Activated CD8-positive, alpha-beta memory T cell treated with anti-CD3 and anti-CD28 coated beads, Interleukin-2, amount 10 ng/mL, durations not matched to agents 7 days and 5 days (primary cell): ENCODE measurements around the gene CWC22. TPM values are rescaled to one million over a fixed set of nuclear protein-coding genes. Genes with fewer than 3 reads are reported as not detected.

Source experiments
- ATAC-seq: fragments of 150-1000 bp; cut with Tn5 transposase; one replicate; pipeline ENCODE4 v1.10.0; 2021; ENCODE audit warnings: moderate library complexity
- CTCF ChIA-PET: fragments of 350-600 bp; sonication (Branson Sonifier 250); formaldehyde crosslinking; loops from one replicate; lab custom pipeline; 2021; ENCODE audit warnings: antibody characterized with exemption; lab: Charles Lee
- DNase-seq: peaks from one replicate; pipeline ENCODE4 v3.0.0-alpha.2; 2020
- H3K27ac Mint-ChIP-seq: one replicate; pipeline ENCODE4 v1.8.0; 2021; ENCODE audit warnings: mild to moderate bottlenecking, mixed read lengths
- H3K27me3 Mint-ChIP-seq: one replicate; pipeline ENCODE4 v1.8.0; 2021; ENCODE audit warnings: mixed read lengths
- H3K36me3 Mint-ChIP-seq: one replicate; pipeline ENCODE4 v1.8.0; 2021; ENCODE audit warnings: mild to moderate bottlenecking, mixed read lengths
- H3K4me1 Mint-ChIP-seq: one replicate; pipeline ENCODE4 v1.8.0; 2021; ENCODE audit warnings: mixed read lengths
- H3K4me3 Mint-ChIP-seq: one replicate; pipeline ENCODE4 v1.8.0; 2021; ENCODE audit warnings: mild to moderate bottlenecking, moderate library complexity, mixed read lengths
- H3K9me3 Mint-ChIP-seq: one replicate; pipeline ENCODE4 v1.8.0; 2022; ENCODE audit warnings: low read depth, mixed read lengths
- total RNA-seq, 2 experiments: library from RNA; stranded (reverse); gene quantifications; one replicate each; pipeline ENCODE4 v1.2.3, GENCODE V29; 2021

Gene CWC22
- total RNA-seq, 2 experiments from 2014 or later, result 18.2 to 24.0 TPM

DNA sequence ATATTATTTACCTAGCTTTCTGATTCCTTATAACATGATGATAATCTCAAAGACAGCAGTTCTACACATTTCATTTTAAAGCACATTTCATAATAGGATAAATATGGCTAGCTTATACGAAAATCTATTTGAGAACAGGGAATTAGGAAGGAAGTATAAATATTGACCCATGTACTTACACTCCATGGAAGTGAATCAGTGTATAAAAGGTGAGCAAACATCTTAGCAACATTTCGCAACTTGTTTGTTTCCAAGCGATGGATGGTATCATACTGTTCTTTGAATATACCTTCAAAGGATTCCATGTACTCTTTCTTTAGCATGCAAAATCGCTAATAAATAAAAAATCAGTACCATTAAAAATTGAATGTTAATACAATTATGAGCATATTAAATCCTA lies 53.1 kb downstream of the CWC22 start:
- Mint-ChIP-seq H3K27ac (no peak overlapping the region), H3K4me3 (no peak overlapping the region), H3K27me3 (no peaks in the 10 kb centered on the region), H3K4me1 (no peaks in the 10 kb centered on the region), H3K36me3 (peaks cover 36% of the 10 kb centered on the region), H3K9me3 (no peaks in the 10 kb centered on the region)
- CTCF ChIA-PET, result no interaction called here
- ATAC-seq, result no peak
- no peak for DNase-seq

DNA sequence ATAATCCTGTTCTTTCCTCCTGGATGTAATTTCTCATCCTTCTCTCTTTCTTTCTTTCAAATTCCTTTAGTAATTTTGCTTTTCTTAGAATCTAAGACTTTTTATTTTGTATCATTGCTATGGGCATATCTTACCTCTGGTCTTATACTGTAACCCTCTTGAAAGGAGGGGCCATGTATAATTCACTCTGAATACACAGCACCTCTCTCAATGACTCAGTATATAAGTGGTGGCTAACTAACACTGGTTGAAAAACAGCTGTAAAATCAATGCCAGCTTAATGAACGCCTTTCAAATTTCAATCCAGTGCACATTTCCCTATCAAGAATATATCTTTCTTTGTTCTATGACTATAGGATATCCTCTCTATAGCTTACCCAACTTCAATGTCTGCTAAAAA lies 53.7 kb downstream of the CWC22 start:
- CTCF ChIA-PET, result no interaction called here
- ATAC-seq (no peak), DNase-seq (no peak)
- no peaks in the 10 kb centered on the region for H3K9me3 Mint-ChIP-seq
- H3K4me3 Mint-ChIP-seq, result no peak overlapping the region
- H3K27ac Mint-ChIP-seq, result no peak overlapping the region
- H3K4me1 Mint-ChIP-seq, result no peaks in the 10 kb centered on the region
- H3K27me3 Mint-ChIP-seq, result no peaks in the 10 kb centered on the region
- H3K36me3 Mint-ChIP-seq, result peaks cover 40% of the 10 kb centered on the region

DNA sequence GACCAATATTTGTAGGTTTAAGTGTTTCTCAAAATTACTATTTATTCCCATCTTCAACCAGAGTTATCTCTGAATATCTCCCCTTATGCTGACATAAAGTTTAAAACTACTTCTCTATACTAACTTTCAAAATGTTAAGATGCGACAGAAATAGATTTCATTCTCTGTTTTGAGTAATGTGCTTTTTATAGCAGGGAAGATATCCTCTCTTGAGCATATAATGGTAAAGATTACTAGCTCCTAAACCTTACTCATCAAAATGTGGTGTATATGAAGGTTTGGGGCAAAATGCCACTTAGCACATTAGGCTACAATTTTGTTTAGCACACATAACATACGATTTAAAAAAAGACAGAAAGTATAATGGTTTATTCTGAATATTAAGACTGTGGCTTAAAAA lies 54.4 kb downstream of the CWC22 start:
- Mint-ChIP-seq H3K27ac (no peak overlapping the region), H3K27me3 (no peaks in the 10 kb centered on the region), H3K4me3 (no peak overlapping the region), H3K4me1 (no peaks in the 10 kb centered on the region), H3K36me3 (peaks cover 41% of the 10 kb centered on the region), H3K9me3 (no peaks in the 10 kb centered on the region)
- ATAC-seq (no peak), DNase-seq (no peak)
- CTCF ChIA-PET, result no interaction called here

DNA sequence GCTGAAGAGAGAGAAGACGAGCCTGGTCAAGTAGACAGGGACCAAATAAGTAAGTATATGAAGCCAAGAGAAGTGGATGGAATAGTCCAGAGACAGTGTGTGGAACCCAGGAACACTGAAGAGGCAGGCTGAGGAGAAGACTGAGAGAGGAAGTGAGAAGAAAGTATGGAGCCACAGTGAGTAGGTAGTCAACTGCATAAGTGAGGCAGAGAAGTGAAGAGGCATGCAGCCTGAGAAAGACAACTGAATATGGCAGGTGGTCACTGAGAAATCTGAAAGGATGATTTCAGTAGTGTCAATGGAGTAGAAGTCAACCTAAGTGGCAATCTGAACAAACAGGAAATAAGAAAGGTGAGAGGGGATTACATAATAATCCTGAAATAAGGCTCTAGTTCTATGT lies 55.4 kb downstream of the CWC22 start:
- CTCF ChIA-PET, result no interaction called here
- Mint-ChIP-seq H3K27me3 (no peaks in the 10 kb centered on the region), H3K4me1 (no peaks in the 10 kb centered on the region), H3K9me3 (no peaks in the 10 kb centered on the region), H3K36me3 (peaks cover 42% of the 10 kb centered on the region), H3K27ac (no peak overlapping the region), H3K4me3 (no peak overlapping the region)
- ATAC-seq, result no peak
- no peak for DNase-seq

DNA sequence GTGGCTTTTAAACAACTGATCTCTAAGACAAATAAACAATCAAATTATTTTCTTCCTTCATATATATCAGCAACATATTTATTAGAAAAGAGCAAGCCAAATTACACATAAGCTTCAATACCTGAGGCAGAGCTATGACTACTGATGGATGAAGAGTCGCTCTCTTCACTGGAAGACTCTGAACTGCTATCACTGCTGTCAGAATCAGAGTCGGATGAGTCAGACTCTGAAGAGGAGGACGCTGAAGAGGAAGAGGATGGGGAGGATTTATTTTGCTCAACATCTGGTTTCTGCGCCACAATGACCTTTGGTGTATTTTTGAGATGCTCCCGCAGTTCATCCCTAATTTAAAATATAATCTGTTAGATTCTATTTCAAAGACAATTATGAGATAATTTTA lies 56.7 kb downstream of the CWC22 start:
- Mint-ChIP-seq H3K27me3 (no peaks in the 10 kb centered on the region), H3K4me3 (no peak overlapping the region), H3K36me3 (peaks cover 45% of the 10 kb centered on the region), H3K9me3 (no peaks in the 10 kb centered on the region), H3K27ac (no peak overlapping the region), H3K4me1 (no peaks in the 10 kb centered on the region)
- ATAC-seq, result no peak
- DNase-seq, result no peak
- CTCF ChIA-PET, result no interaction called here

DNA sequence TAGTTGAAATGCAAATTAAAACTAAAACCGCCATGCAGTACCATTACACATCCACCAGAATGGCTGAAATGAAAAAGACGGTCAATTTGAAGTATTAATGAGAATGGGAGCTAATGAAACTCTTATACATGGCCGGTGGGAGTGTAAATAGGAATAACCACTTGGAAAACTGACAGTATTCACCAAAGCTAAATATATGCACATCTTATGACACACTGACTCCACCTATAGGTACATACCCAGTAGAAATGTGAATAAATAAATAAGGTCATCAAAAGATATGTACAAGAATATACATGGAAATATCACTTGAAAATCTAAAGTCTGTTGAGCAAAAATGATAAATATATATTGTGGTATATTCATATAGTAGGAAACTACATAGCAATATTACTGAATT lies 57.7 kb downstream of the CWC22 start:
- DNase-seq, result no peak
- Mint-ChIP-seq H3K4me3 (no peak overlapping the region), H3K4me1 (no peaks in the 10 kb centered on the region), H3K36me3 (peaks cover 48% of the 10 kb centered on the region), H3K27me3 (no peaks in the 10 kb centered on the region), H3K27ac (no peak overlapping the region), H3K9me3 (no peaks in the 10 kb centered on the region)
- CTCF ChIA-PET, result no interaction called here
- ATAC-seq, result no peak

DNA sequence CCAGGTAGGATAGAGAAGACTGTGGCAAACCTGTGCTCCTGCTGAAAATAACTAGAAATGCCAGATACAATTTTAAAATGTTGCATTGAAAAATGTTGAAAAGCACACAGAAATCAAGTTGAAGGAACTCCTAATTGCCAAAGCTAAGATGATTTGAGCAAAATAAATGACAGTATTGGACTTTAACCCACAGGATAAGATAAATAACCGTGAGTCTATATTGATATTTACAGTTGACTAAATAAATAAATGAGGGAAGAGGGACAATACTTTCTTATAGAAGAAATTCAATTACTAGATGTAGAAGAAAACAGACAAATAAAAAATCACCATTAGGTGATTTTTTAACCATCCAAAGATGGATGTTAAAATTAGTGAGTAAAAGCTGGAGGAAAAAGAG lies 59.0 kb downstream of the CWC22 start:
- Mint-ChIP-seq H3K27me3 (no peaks in the 10 kb centered on the region), H3K27ac (no peak overlapping the region), H3K4me3 (no peak overlapping the region), H3K4me1 (no peaks in the 10 kb centered on the region), H3K36me3 (peaks cover 48% of the 10 kb centered on the region), H3K9me3 (no peaks in the 10 kb centered on the region)
- no peak for ATAC-seq
- CTCF ChIA-PET, result no interaction called here
- no peak for DNase-seq

DNA sequence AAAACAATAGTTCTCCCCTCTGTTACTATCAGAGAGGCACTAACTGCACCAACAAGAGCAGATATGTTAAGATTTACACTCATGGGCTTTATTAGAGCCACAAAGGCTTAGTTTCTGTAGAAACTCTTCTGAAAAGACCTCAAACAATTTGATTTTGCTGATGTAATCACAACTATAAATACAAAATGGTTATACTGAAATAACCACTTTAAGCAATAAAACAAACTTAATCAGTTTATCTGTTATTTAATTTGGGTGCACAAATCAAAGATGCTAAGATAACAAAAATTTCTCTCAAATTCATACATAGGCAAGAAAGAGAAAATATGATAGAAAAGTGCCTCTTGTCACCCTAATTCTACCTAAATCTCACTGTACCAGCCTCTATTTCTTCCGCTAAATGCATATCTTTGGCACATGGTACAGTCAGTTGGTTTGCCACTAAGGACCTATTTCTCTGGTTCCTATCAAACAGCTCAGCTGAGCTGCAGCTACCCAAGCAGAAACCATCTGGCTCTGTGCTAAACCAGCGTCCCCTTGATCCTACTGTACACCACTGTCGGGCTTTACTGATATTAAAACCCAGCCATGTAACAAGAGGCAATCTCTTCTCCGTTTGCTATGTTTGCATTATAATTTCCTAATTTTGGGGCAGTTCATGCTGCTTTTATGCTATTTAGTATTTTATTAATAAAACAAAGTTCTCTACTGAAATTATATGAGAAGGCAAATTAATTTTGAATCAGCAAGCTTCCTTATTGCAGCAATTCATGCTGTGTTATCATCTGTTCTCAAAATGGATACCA lies 60.1 kb downstream of the CWC22 start:
- no peak overlapping the region for H3K4me3 Mint-ChIP-seq
- no peaks in the 10 kb centered on the region for H3K4me1 Mint-ChIP-seq
- no peaks in the 10 kb centered on the region for H3K9me3 Mint-ChIP-seq
- ATAC-seq (no peak), DNase-seq (no peak)
- CTCF ChIA-PET, result no interaction called here
- H3K36me3 Mint-ChIP-seq, result peaks cover 43% of the 10 kb centered on the region
- no peak overlapping the region for H3K27ac Mint-ChIP-seq
- H3K27me3 Mint-ChIP-seq, result no peaks in the 10 kb centered on the region

DNA sequence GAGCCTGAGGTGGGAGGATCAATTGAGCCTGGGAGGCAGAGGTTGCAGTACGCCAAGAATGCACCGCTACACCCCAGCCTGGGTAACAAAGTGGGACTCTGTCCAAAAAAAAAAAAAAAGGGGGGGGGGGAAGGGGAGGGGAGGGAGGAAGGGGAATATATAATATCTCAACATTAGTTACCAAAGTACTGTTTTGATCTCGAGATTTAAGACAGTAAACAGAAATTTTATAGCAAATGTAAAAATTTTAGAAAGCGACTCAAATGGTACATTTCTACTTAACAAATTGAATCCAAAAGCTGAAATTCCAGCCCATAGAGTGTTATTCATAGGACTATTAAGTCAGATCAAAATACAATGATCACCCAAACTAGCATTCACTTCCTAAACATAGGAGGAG lies 60.8 kb downstream of the CWC22 start:
- ATAC-seq, result no peak
- CTCF ChIA-PET, result no interaction called here
- no peaks in the 10 kb centered on the region for H3K9me3 Mint-ChIP-seq

DNA sequence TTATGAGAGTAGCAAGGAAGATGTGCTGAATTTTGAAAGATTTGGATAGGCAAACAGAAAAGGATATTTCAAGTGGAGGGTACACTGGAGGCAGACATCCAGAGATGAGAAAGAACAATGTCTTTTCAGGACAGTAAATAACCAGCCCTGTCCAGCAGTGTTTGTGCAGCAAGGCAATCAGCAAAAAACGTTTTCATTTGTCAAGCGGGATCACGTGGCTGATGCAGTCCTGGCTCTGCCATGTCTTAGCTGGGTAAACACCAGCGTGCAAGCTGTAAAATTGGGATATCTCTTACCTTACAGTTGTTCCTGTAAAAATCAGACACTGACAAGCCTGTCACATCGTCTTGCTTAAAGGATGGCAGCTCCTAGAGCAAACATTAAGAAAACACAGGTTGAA lies 67.8 kb downstream of the CWC22 start:
- no peaks in the 10 kb centered on the region for H3K27me3 Mint-ChIP-seq
- no peak overlapping the region for H3K4me3 Mint-ChIP-seq
- ATAC-seq (no peak), DNase-seq (no peak)
- H3K4me1 Mint-ChIP-seq, result no peaks in the 10 kb centered on the region
- peaks cover 5% of the 10 kb centered on the region for H3K36me3 Mint-ChIP-seq
- CTCF ChIA-PET, result no interaction called here
- H3K9me3 Mint-ChIP-seq, result no peaks in the 10 kb centered on the region
- no peak overlapping the region for H3K27ac Mint-ChIP-seq

More for the DNA sequence above, 60.8 kb downstream of the CWC22 start:
- H3K4me1 Mint-ChIP-seq, result no peaks in the 10 kb centered on the region
- H3K27ac Mint-ChIP-seq, result no peak overlapping the region
- no peaks in the 10 kb centered on the region for H3K27me3 Mint-ChIP-seq
- H3K4me3 Mint-ChIP-seq, result no peak overlapping the region
- peaks cover 38% of the 10 kb centered on the region for H3K36me3 Mint-ChIP-seq
- no peak for DNase-seq

DNA sequence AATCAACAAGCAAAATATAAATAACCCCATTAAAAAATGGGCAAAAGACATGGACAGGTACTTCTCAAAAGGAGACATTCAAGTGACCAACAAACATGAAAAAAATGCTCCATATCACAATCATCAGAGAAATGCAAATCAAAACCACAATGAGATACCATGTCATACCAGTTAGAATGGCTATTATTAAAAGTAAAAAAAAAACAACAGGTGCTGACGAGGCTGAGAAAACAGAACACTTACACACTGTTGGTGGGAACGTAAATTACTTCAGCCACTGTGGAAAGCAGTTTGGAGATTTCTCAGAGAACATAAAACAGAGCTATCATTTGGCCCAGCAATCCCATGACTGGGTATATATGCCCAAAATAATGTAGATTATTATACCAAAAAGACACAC lies 69.1 kb downstream of the CWC22 start:
- no peaks in the 10 kb centered on the region for H3K9me3 Mint-ChIP-seq
- DNase-seq, result no peak
- H3K4me1 Mint-ChIP-seq, result no peaks in the 10 kb centered on the region
- no peaks in the 10 kb centered on the region for H3K27me3 Mint-ChIP-seq
- H3K4me3 Mint-ChIP-seq, result no peak overlapping the region
- ATAC-seq, result no peak
- H3K36me3 Mint-ChIP-seq, result no peaks in the 10 kb centered on the region
- CTCF ChIA-PET, result no interaction called here
- no peak overlapping the region for H3K27ac Mint-ChIP-seq

DNA sequence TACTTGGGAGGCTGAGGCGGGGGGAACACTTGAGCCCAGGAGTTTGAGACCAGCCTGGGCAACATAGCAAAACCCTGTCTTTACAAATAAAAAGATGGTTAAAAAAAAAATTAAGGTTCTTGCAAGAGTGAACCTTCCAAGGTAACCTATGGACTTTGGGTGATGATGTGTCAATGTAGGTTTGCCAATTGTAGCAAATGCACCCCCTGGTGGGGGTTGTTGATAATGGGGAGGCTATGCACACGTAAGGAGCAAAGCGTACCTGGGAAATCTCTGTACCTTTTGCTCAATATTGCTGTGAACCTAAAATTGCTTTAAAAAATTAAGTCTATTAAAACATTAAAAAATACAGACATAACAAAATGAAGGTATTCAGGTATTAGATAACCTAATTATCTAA lies 70.4 kb downstream of the CWC22 start:
- no peaks in the 10 kb centered on the region for H3K9me3 Mint-ChIP-seq
- no peak overlapping the region for H3K4me3 Mint-ChIP-seq
- H3K36me3 Mint-ChIP-seq, result no peaks in the 10 kb centered on the region
- ATAC-seq (peak; percentile 42), DNase-seq (peak; percentile 43)
- CTCF ChIA-PET, result interaction anchor here (1.6 kb wide), 1 partner anchor 14 kb away, joined by 5 read pairs; no protein-coding TSS in a partner anchor
- no peak overlapping the region for H3K27ac Mint-ChIP-seq
- no peaks in the 10 kb centered on the region for H3K27me3 Mint-ChIP-seq
- H3K4me1 Mint-ChIP-seq, result no peaks in the 10 kb centered on the region

DNA sequence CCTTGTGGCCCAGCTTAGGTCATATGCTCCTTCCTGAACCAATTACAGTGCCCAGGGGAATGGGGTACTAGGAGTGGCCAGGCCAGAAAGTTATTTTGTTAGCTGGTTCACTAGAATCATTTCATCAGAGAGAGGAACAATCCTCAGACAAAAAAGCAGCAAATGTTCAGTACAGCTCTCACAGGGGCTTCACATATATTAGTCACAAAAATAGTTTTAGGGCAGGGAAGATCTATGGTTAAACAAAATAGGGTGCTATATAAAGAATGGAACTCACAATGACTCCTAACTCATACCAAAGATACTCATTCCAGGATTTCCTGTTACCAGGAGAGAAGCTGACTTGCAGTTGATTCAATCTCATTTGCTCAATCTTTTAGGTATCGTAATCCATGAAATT lies 71.0 kb downstream of the CWC22 start:
- CTCF ChIA-PET, result interaction anchor here (1.6 kb wide), 1 partner anchor 13 kb away, joined by 5 read pairs; no protein-coding TSS in a partner anchor
- no peaks in the 10 kb centered on the region for H3K27me3 Mint-ChIP-seq
- DNase-seq (no peak), ATAC-seq (no peak)
- H3K4me3 Mint-ChIP-seq, result no peak overlapping the region
- no peaks in the 10 kb centered on the region for H3K4me1 Mint-ChIP-seq
- no peaks in the 10 kb centered on the region for H3K36me3 Mint-ChIP-seq
- no peaks in the 10 kb centered on the region for H3K9me3 Mint-ChIP-seq
- H3K27ac Mint-ChIP-seq, result no peak overlapping the region

DNA sequence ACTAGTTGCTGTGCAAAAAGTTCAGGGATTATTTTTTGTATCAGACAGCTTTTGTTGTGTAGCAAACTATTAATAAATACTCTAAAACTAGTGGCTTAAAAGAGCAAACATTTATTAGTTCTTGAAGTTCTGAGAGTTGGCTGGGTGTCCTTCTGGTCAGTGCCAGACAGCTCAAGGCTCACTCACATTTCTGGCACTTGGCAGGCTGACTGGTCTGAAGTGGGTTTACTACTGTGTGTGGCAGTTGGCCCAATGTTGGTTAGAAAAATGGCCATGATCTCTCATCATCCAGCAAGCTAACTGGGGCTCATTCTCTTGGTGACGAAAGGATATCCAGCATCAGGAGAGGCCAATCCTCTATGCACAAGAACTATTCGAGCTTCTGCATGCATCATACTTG lies 74.3 kb downstream of the CWC22 start:
- Mint-ChIP-seq H3K4me1 (no peaks in the 10 kb centered on the region), H3K36me3 (no peaks in the 10 kb centered on the region), H3K4me3 (no peak overlapping the region), H3K27me3 (no peaks in the 10 kb centered on the region), H3K27ac (no peak overlapping the region), H3K9me3 (peaks cover 7% of the 10 kb centered on the region)
- no peak for DNase-seq
- CTCF ChIA-PET, result no interaction called here
- no peak for ATAC-seq
